ENCODE data around the gene NT5C2. TPM values are rescaled to one million over a fixed set of nuclear protein-coding genes. Genes with fewer than 3 reads are reported as not detected.
"Not testable (repeated sequence)": the region's sequence is repeated elsewhere in the genome, so short reads cannot be mapped to it uniquely, and the experiment has no call there.

Gene NT5C2
- total and polyA plus RNA-seq, 2 experiments from 2014 or later = 52.6 to 69.0 TPM

- Histone ChIP-seq H3K4me2 (ENCODE audit: unreplicated experiment) (no peak overlapping the region), H3K4me1 (ENCODE audit: insufficient read depth) (no peaks in the 10 kb centered on the region; the same call in 1 of the 2 replicates), H3F3A (ENCODE audit: insufficient read depth) (no peaks in the 10 kb centered on the region; the same call in 1 of the 2 replicates), H2AFZ (no peak overlapping the region), H3K27me3 (replicated peaks; ENCODE audit: insufficient read depth) (no peaks in the 10 kb centered on the region), H3K9me3 (ENCODE audit: low read depth) (no peaks in the 10 kb centered on the region), H3K4me3 (no peak overlapping the region), H3K9ac (no peak overlapping the region), H4K20me1 (ENCODE audit: insufficient read depth) (no peaks in the 10 kb centered on the region; the same call in 1 of the 2 replicates), H3K9me2 (ENCODE audit: insufficient read depth) (no peaks in the 10 kb centered on the region), H3K27ac (no peak overlapping the region), H3K36me3 (ENCODE audit: low read depth) (peaks cover 9% of the 10 kb centered on the region; the same call in 1 of the 2 replicates), H3K79me2 (ENCODE audit: insufficient read depth) (peaks cover 16% of the 10 kb centered on the region)
- no peak for DNase-seq
- 100% methylated on average over 1 of the region's 1 CpG for WGBS, 2 experiments (ENCODE audit: low coverage in 1 of 2, low lambda C conversion rate in 2 of 2, missing lambda C conversion rate in 2 of 2)
- in situ Hi-C loops (cut with MboI) = no loop called here
- no peak for TF ChIP-seq EZH2phosphoT487 (IDR thresholded peaks at IDR 0.05; ENCODE audit: insufficient read depth, low read depth)
- no peak for TF ChIP-seq EZH2 (IDR thresholded peaks at IDR 0.05; ENCODE audit: insufficient read depth, poor library complexity, severe bottlenecking)
Observed at GRCh38 chr10:103130910-103131309, 62.2 kb downstream of the NT5C2 start.

DNA sequence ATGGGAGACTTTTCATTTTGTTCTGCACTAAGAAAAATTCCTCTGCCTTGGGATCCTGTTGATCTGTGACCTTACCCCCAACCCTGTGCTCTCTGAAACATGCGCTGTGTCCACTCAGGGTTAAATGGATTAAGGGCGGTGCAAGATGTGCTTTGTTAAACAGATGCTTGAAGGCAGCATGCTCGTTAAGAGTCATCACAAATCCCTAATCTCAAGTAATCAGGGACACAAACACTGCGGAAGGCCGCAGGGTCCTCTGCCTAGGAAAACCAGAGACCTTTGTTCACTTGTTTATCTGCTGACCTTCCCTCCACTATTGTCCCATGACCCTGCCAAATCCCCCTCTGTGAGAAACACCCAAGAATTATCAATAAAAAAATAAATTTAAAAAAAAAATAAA is 62.9 kb downstream of the NT5C2 start:
- H3K4me1 ChIP-seq (ENCODE audit: insufficient read depth); H3K27me3 ChIP-seq (replicated peaks; ENCODE audit: insufficient read depth); DNase-seq; H3K9me3 ChIP-seq (ENCODE audit: low read depth); H3K4me3 ChIP-seq; H3K4me2 ChIP-seq (ENCODE audit: unreplicated experiment); H3K9me2 ChIP-seq (ENCODE audit: insufficient read depth); in situ Hi-C loops (cut with MboI); H2AFZ ChIP-seq; H3K27ac ChIP-seq; H4K20me1 ChIP-seq (ENCODE audit: insufficient read depth); H3F3A ChIP-seq (ENCODE audit: insufficient read depth); H3K9ac ChIP-seq: not testable (repeated sequence)
- Histone ChIP-seq H3K79me2 (ENCODE audit: insufficient read depth) (peaks cover 23% of the 10 kb centered on the region), H3K36me3 (ENCODE audit: low read depth) (peaks cover 15% of the 10 kb centered on the region; the same call in 1 of the 2 replicates)
- WGBS, 2 experiments (ENCODE audit: low coverage in 1 of 2, low lambda C conversion rate in 2 of 2, missing lambda C conversion rate in 2 of 2) = 84 to 88% methylated on average over 4 to 5 of the region's 5 CpGs

GRCh38 chr10:103127241-103127640 is 65.8 kb downstream of the NT5C2 start:
- WGBS, 2 experiments (ENCODE audit: low coverage in 1 of 2, low lambda C conversion rate in 2 of 2, missing lambda C conversion rate in 2 of 2) = 77 to 86% methylated on average over 1 of the region's 1 CpG
- H3K4me2 ChIP-seq (ENCODE audit: unreplicated experiment) = no peak overlapping the region
- H3K36me3 ChIP-seq (ENCODE audit: low read depth) = peaks cover 16% of the 10 kb centered on the region; the same call in 1 of the 2 replicates
- in situ Hi-C loops (cut with MboI) = no loop called here
- no peak for DNase-seq
- no peaks in the 10 kb centered on the region for H3K27me3 ChIP-seq (replicated peaks; ENCODE audit: insufficient read depth)
- H4K20me1 ChIP-seq (ENCODE audit: insufficient read depth) = no peaks in the 10 kb centered on the region; the same call in 1 of the 2 replicates
- peaks cover 48% of the 10 kb centered on the region for H3K79me2 ChIP-seq (ENCODE audit: insufficient read depth)
- H3K9me3 ChIP-seq (ENCODE audit: low read depth) = no peaks in the 10 kb centered on the region
- H3F3A ChIP-seq (ENCODE audit: insufficient read depth) = peaks cover 9% of the 10 kb centered on the region; the same call in 1 of the 2 replicates
- H3K9ac ChIP-seq = no peak overlapping the region
- no peaks in the 10 kb centered on the region for H3K9me2 ChIP-seq (ENCODE audit: insufficient read depth)
- no peak overlapping the region for H3K27ac ChIP-seq
- no peak overlapping the region for H3K4me3 ChIP-seq
- no peak overlapping the region for H2AFZ ChIP-seq
- TF ChIP-seq EZH2phosphoT487 (IDR thresholded peaks at IDR 0.05; ENCODE audit: insufficient read depth, low read depth) = no peak
- TF ChIP-seq EZH2 (IDR thresholded peaks at IDR 0.05; ENCODE audit: insufficient read depth, poor library complexity, severe bottlenecking) = no peak
- H3K4me1 ChIP-seq (ENCODE audit: insufficient read depth) = no peaks in the 10 kb centered on the region; the same call in 1 of the 2 replicates

DNA sequence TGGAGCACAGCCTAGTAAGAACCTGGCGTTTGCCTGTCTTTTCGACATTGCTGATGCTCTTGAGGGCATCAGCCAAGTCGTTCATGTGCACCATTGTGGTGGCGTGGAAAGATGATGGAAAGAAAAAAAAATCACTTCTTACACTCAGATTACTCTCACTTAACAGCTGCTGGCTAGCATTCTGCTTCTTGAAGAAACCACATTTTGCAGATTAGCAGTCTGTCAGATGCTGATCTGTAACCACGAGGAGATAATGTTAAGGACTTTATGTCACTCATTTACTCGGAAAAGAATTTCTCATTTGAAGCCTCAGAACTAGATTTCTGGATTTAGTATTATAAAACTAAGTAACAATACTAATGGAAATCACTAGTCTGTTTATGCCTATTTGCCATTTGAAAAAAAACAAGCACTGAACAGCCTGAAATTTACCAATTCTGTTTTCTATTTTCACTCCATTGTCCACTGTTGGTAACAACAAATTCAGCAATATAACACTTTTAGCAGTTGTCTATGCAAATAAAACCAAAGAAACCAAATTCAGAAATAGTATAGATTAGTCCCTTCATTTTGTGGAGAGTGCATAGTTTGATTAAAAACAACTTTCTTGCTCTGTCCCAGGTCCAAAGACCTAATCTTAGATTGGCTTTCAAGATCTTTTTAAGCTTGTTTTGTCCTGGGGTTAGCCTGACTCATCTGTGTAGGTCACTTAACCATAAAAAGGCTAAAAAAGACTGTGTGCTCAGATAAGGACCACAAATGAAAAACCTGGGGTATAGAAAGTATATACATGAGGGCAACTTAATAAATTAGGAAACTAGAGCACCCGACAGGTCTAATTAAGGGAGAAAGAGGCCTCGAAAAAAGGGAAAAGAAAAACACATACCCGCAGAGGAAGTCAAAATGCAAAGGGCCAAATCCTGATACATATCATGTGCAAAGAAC is 67.5 kb downstream of the NT5C2 start:
- Histone ChIP-seq H4K20me1 (ENCODE audit: insufficient read depth) (no peaks in the 10 kb centered on the region; the same call in 1 of the 2 replicates), H3K4me3 (no peak overlapping the region), H3K27me3 (replicated peaks; ENCODE audit: insufficient read depth) (no peaks in the 10 kb centered on the region), H3F3A (ENCODE audit: insufficient read depth) (peaks cover 16% of the 10 kb centered on the region; the same call in 1 of the 2 replicates), H3K9ac (no peak overlapping the region), H3K9me3 (ENCODE audit: low read depth) (no peaks in the 10 kb centered on the region), H3K36me3 (ENCODE audit: low read depth) (peaks cover 16% of the 10 kb centered on the region; the same call in 1 of the 2 replicates), H3K27ac (no peak overlapping the region), H2AFZ (no peak overlapping the region), H3K9me2 (ENCODE audit: insufficient read depth) (no peaks in the 10 kb centered on the region), H3K79me2 (ENCODE audit: insufficient read depth) (peaks cover 54% of the 10 kb centered on the region), H3K4me2 (ENCODE audit: unreplicated experiment) (no peak overlapping the region), H3K4me1 (ENCODE audit: insufficient read depth) (peaks cover 16% of the 10 kb centered on the region)
- no peak for DNase-seq
- TF ChIP-seq EZH2 (IDR thresholded peaks at IDR 0.05; ENCODE audit: insufficient read depth, poor library complexity, severe bottlenecking) = no peak
- no peak for TF ChIP-seq EZH2phosphoT487 (IDR thresholded peaks at IDR 0.05; ENCODE audit: insufficient read depth, low read depth)
- in situ Hi-C loops (cut with MboI) = no loop called here
- 76 to 78% methylated on average over 9 of the region's 9 CpGs for WGBS, 2 experiments (ENCODE audit: low coverage in 1 of 2, low lambda C conversion rate in 2 of 2, missing lambda C conversion rate in 2 of 2)

Data from GM23248 (cell line).